Neural progenitor cell (in vitro differentiated cells): Measurements from ENCODE around the gene TLR9.

Source experiments
- CTCF ChIP-seq: fragments of 200-600 bp; sonication (generic); IDR thresholded peaks from 2 replicates; pipeline ENCODE4 v1.5.1; 2017; ENCODE audit warnings: antibody characterized with exemption, mild to moderate bottlenecking
- EZH2phosphoT487 ChIP-seq: fragments of 200-600 bp; sonication (generic); IDR thresholded peaks from 2 replicates; pipeline ENCODE4 v1.6.1; 2017; ENCODE audit warnings: antibody characterized with exemption

- TF ChIP-seq CTCF (no peak), EZH2phosphoT487 (no peak)
Observed at GRCh38 chr3:52188556-52188955, 36.9 kb downstream of the TLR9 start.
